Retinal pigment epithelial cell (primary cell): ENCODE results near the gene GNAL.
"Not testable (repeated sequence)": the region's sequence is repeated elsewhere in the genome, so short reads cannot be mapped to it uniquely, and the experiment has no call there.

Experiments
- DNase-seq: peaks from one replicate; pipeline ENCODE4 v3.0.0-alpha.2; 2010; ENCODE audit warnings: low read depth
- H3K4me3 ChIP-seq: 2 replicates; pipeline ENCODE4 v1.5.1; 2011; ENCODE audit warnings: mild to moderate bottlenecking, low read length, control low read depth, moderate library complexity
- TF ChIP-seq, protein P1 (sequence below): conservative IDR thresholded peaks from 2 replicates; pipeline ENCODE4 v1.5.1; 2011; ENCODE audit warnings: low read depth, low read length, control low read depth, inconsistent platforms

The GNAL gene

DNA sequence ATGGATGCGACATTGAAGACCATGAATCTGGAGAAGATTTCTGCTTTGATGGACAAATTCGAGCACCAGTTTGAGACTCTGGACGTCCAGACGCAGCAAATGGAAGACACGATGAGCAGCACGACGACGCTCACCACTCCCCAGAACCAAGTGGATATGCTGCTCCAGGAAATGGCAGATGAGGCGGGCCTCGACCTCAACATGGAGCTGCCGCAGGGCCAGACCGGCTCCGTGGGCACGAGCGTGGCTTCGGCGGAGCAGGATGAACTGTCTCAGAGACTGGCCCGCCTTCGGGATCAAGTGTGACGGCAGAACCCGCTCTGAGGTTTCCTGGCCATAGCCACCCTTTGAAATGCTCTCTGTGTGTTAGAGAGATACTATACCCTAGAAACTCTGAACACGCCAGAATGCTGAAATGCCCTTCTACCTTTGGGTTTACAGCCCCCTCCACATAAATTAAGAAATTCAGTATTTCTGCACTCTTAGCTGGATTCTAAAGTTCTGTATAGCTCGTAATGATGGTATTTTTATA, 162.8 kb downstream of the GNAL start:
- peak overlapping the region; percentile 89 for H3K4me3 ChIP-seq
- TF ChIP-seq, protein P1, sequence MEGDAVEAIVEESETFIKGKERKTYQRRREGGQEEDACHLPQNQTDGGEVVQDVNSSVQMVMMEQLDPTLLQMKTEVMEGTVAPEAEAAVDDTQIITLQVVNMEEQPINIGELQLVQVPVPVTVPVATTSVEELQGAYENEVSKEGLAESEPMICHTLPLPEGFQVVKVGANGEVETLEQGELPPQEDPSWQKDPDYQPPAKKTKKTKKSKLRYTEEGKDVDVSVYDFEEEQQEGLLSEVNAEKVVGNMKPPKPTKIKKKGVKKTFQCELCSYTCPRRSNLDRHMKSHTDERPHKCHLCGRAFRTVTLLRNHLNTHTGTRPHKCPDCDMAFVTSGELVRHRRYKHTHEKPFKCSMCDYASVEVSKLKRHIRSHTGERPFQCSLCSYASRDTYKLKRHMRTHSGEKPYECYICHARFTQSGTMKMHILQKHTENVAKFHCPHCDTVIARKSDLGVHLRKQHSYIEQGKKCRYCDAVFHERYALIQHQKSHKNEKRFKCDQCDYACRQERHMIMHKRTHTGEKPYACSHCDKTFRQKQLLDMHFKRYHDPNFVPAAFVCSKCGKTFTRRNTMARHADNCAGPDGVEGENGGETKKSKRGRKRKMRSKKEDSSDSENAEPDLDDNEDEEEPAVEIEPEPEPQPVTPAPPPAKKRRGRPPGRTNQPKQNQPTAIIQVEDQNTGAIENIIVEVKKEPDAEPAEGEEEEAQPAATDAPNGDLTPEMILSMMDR, result no peak
- DNase-seq, result no peak

- not testable (repeated sequence) for H3K4me3 ChIP-seq, DNase-seq
Measured at GRCh38 chr18:11854554-11854953, 165.5 kb downstream of the GNAL start.

DNA sequence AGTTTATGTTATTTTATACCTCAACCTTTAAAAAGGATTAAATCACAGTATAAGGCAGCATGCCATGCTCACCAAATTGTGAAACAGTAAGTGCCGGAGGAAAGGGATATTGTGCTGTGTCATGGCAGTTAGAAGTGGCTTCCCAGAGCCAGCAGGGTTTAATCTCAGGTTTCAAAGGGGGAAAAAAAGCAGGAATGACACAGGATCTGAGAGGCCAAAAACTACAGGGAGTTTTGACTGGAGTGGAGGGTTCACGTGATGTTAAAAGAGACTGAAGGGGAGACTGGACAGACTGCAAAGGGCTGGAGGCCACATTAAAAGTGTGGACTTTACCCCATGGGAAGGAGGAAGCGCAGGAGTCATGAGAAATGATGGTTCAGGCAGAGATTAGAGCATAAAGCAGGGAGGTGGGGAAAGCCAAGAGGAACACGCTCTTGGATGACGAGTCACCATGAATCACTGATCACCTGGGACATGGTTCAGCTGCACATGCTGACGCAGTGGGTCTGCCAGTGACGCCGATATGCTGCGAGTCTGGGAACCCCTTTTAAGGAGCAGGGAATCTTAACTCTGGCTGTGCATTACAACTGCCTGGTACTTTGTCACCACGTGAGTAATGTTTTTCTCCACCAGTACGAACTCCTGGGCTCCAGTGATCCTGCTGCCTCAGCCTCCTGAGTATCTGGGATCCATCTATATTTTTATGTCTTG, 168.3 kb downstream of the GNAL start:
- TF ChIP-seq, protein P1, result no peak
- H3K4me3 ChIP-seq, result peak overlapping the region; percentile 14
- DNase-seq, result peak; percentile 100

- no peak overlapping the region for H3K4me3 ChIP-seq
- no peak for DNase-seq
- TF ChIP-seq, protein P1, result no peak
Measured at GRCh38 chr18:11859282-11859830, 170.3 kb downstream of the GNAL start.

- H3K4me3 ChIP-seq, result no peak overlapping the region
- TF ChIP-seq, protein P1, result peak; percentile 28
- DNase-seq, result peak; percentile 52
Measured at GRCh38 chr18:11859903-11860407, 170.9 kb downstream of the GNAL start.

- no peak overlapping the region for H3K4me3 ChIP-seq
- no peak for DNase-seq
- TF ChIP-seq, protein P1, result no peak
Measured at GRCh38 chr18:11860594-11861450, 171.8 kb downstream of the GNAL start.
